Head of caudate nucleus (tissue), 42 donors: Measurements from ENCODE around the gene SRSF12.
A peak's percentile ranks its signal among the peaks of the same experiment; 100 is the strongest.
"Not testable (repeated sequence)": the region's sequence is repeated elsewhere in the genome, so short reads cannot be mapped to it uniquely, and the experiment has no call there.

ENCODE experiments used
- DNase-seq, 42 donors: peaks; one replicate each; pipeline versions ENCODE4 v3.0.0 to v3.0.0-alpha.2; 2020 to 2021; ENCODE audit warnings: mixed read lengths in 7 of 42
- intact Hi-C: fragments of 100-400 bp; cut with DNase I; formaldehyde crosslinking; loops from one replicate; pipeline ENCODE4 v1.15.0; 2022

The SRSF12 gene

DNA sequence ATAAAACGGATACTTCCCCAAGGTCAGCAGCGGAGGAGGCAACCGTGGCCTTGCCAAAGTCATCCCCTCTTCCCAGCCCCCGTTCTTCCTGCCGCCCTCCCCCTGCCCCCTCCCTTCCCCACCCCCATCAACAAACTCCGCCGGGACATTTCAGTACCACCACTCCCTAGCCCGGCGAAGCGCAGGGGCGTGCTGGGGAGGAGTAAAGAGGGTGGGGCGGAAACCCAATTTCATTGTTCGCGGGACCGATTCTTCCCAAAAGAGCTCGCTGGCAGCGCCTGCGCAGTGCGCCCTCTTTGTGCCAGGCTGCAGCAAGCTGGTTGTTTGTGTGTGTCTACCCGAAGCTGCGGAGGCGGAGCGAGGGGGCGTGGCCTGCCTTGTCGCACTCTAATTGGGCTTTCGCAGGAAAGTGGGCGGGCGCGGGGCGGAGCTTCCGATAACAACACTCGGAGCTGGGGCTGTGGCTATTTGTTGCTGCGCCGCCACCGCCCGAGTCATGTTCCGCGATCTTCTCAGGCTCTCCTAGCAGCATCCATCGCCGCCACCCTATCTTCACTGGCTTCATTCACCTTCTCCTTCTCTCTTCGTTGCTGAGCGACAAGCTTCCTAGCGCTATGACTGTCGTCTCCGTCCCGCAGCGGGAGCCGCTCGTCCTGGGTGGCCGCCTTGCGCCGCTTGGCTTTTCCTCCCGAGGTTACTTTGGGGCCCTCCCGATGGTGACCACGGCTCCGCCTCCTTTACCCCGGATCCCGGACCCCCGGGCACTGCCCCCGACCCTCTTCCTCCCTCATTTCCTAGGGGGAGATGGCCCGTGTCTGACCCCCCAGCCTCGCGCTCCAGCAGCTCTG lies 37.4 kb downstream of the SRSF12 start, which contains the start of gene PNRC1:
Gene PNRC1 (plus strand): TSS at position 471 of the 848 bp plus-strand sequence. CDS start 144 bp downstream, at position 615.
- intact Hi-C loops = loop anchor here (5.0 to 10.0 kb wide), 2 partner anchors 118 to 1926 kb away; partner anchors contain the start of genes RNGTT and ZNF292
- DNase-seq = peak; percentile 100

DNA sequence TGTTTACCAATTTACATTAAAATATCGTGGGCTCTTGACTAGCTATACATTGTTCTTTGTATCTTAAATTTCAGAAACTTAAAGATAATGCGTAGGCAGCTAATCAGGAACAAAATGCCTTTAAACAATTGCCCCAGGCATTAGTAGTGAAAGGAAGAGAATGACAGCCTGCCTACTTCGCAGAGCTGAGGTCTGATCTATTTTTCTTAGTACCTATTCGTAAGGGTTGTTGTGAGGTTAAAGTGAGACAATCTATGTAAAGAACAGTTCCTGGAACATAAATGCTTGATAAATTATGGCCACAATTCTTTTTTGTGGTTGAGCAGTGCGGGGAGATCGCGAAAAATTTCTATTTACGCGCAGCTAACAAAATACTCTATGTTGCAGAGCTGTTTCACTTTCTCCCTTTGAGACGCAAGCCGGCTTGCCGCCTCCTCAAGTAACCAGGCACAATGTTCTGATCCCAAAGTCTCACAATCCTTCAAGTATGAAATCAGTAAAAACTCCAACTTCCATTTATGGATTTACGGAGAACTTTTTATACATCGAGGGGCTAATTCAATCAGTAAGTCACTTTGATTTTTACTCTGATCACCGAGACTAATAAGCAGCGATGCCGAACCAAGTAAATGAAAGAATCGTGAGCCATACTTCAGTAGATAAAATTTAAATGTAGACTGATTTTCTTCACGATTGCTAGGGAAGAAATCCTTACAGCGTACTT lies 38.2 kb downstream of the SRSF12 start:
- peak in 41 of 42 donors; percentile 27 to 77 (median 56) for DNase-seq
- intact Hi-C loops = loop anchor here (5.0 to 10.0 kb wide), 2 partner anchors 117 to 1925 kb away; partner anchors contain the start of genes RNGTT and ZNF292

DNA sequence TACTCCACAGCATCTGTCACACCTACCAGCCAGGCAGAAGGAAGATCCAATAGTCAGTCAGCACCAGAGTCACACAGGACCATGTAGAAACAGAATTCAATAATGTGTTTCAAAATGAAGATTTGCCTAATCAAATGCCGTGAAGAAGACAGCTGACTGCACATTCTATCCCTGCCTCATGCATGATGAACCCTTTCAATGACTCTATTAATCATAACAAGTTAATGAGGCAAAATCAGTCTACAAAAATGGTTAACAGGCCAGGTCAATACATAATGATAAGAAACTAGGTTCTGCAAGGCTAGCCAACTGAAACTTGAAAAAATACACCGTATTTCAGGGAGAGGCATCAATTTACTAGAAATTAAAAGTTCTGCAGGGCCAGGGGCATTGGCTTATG lies 44.0 kb downstream of the SRSF12 start:
- DNase-seq = no peak
- intact Hi-C loops = no loop called here

DNA sequence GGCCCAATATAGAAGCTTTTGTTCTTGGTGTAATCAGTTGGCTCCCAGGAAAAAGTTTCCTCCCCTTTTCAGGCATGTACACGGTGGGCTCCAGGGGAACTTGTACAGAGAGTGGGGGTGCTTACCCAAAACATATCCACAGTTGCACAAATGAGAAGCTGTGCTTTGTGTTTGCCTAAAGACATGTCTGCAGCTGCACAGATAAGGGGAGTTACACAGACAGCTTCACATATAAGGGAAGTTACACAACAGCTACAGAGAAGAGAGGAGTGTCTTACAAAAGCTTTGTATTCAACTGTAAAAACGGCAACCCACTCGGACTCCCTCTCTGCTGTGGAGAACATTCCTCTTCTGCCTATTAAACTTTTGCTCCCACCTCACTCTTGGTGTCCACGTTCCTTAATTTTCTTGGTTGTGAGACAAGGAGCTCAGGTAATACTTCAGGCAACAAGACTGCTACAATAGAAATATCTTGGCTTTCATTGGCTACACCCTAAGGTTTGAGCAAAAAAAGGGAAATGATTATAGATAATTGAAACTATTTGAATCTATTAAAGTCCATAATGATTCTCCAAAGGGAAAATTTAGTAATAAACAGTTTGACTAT lies 44.8 kb downstream of the SRSF12 start:
- intact Hi-C loops = no loop called here
- peak in 3 of 42 donors; percentile 19 to 40 (median 29) for DNase-seq

DNA sequence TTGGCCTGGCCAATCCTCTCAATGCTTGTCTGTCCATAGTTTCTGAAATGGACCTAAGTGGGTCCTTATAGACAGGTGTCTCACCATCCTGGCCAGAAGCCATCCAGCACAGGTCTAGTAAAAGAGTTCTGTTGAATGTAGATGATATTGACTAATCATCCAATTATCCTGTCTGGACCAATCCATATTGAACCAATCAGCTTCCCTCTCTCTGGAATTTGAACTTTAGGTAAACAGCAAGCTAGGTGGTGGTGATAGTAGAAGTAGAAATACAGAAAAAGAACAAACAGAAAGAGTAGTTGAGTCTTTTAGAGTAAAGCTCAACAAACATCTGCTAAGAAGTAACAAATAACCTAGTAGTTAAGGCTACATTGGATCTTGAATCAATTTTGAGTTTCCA lies 46.8 kb downstream of the SRSF12 start:
- intact Hi-C loops = no loop called here
- DNase-seq = no peak

DNA sequence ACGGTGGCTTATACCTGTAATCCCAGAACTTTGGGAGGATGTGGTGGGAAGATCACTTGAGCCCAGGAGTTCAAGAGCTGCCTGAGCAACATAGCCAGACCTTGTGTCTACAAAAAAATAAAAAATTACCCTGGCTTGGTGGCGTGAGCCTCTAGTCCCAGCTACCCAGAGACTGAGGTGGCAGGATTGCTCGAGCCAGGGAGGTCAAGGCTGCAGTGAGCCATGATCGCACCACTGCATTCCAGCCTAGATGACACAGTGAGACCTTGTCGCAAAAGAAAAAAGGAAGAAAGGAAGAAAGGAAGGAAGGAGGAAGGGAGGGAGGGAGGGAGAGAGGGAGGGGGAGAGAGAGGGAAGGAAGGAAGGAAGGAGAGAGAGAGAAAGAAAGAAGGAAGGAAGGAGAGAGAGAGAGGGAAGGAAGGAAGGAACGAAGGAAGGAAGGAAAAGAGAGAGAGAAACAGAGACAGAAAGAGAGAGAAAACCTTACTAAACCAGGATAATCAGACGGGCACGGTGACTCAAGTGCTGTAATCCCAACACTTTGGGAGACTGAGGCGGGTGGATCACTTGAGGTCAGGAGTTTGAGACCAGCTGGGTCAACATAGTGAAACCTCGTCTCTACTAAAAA lies 48.2 kb downstream of the SRSF12 start:
- intact Hi-C loops = no loop called here
- no peak for DNase-seq

DNA sequence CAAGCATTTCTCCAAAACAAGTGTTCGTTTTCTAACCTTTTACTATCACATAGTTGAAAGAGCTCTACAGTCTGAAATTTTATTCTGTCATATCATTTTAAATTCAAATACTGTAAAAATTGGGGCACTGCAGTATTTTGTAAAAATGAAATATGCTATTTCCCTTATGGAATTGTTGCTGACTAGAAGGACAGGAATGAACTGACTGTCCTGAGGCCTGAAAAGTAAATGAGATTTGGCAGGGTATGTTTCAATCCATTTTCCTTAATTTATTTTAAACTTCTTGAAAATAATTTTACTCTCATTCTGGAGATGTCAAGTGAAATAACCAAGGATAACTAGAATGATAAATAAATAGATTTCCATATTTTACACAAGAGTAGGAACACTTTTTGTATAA lies 49.2 kb downstream of the SRSF12 start:
- DNase-seq = no peak
- intact Hi-C loops = no loop called here

DNA sequence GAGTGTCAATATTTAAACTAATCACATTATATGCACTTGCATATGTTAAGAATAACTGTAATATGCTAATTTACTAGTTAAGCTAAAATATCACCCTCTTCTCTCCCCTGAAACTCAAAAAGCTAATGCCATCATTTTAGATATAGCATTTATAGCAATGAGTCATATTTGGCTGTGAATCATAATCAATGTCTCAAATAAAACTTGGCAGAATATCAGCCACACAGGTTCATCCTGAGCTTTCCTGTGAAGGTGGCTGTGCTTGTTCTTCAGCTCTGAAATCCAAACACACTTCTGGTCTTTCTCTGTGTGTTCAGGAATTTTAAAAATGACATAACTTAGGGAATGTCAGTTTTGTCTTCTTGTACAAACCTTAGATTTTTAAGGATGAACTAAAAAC lies 50.1 kb downstream of the SRSF12 start:
- peak in 3 of 42 donors; percentile 26 to 61 (median 52) for DNase-seq
- intact Hi-C loops = no loop called here

DNA sequence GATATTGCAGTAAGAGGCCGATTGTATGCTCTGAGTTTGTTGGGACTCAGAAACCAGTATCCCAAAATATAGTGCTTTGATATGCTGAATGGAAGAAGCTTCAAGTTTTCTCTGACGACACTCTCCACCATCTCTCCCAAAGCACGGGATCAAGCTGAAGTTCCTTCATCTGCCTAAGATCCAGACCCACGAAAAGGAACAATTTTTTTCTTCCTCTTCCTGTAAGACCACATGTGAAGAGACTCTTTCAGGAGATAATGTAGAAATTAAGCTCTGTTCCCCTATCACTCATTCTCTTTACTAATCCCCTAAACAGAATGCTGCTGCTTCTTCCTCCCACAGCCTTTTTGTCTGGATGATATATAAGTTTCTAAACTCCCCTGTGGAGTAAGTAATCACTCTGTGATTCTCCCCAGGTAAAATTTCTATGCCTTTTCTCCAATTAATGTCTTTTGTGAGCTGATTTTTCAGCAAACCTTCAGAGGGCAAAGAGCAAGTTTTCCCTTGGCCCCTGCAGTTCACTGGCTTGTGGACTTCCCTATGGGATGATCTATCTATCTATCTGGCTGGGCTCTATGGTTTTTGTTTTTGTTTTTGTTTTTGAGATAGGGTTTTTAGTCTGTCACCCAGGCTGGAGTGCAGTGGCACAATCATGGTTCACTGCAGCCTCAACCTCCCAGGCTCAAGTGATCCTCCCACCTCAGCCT lies 50.8 kb downstream of the SRSF12 start:
- no peak for DNase-seq
- intact Hi-C loops = no loop called here

DNA sequence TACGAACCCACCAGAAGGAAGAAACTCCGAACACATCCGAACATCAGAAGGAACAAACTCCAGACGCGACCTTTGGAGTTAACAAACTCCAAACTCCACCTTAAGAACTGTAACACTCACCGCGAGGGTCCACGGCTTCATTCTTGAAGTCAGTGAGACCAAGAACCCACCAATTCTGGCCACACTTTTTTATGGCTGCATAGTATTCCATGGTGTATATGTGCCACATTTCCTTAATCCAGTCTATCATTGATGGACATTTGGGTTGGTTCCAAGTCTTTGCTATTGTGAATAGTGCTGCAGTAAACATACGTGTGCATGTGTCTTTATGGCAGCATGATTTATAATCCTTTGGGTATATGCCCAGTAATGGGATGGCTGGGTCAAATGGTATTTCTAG lies 51.8 kb downstream of the SRSF12 start:
- DNase-seq, intact Hi-C loops: not testable (repeated sequence)

DNA sequence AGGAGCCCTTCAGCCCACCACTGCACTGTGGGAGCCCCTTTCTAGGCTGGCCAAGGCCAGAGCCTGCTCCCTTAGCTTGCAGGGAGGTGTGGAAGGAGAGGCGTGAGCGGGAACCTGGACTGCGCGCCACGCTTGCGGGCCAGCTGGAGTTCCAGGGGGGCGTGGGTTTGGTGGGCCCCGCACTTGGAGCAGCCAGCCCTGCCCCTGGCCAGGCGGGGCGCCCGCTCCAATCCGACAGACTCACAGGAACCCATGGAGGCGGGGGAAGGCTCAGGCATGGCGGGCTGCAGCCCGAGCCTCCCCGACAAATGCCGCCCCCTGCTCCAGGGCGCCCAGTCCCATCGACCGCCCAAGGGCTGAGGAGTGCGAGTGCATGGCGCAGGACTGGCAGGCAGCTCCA lies 52.9 kb downstream of the SRSF12 start:
- DNase-seq, intact Hi-C loops: not testable (repeated sequence)

DNA sequence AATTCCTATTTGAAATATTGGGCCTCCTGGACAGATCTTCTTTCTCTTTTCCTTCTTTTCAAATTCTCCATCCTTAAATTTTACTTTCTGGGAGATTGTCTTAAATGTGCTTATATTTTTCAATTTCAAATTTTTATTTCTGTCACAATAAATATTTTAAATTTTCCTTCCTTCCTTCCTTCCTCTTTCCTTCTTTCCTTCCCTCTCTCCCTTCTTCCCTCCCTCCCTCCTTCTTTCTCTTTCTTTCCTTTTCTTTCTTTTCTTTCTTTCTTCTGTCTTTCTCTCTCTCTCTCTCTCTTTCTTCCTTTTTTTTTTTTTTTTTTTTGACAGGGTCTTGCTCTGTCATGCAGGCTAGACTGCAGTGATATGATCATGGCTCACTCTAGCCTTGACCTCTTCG lies 54.0 kb downstream of the SRSF12 start:
- intact Hi-C loops = no loop called here
- DNase-seq = no peak

DNA sequence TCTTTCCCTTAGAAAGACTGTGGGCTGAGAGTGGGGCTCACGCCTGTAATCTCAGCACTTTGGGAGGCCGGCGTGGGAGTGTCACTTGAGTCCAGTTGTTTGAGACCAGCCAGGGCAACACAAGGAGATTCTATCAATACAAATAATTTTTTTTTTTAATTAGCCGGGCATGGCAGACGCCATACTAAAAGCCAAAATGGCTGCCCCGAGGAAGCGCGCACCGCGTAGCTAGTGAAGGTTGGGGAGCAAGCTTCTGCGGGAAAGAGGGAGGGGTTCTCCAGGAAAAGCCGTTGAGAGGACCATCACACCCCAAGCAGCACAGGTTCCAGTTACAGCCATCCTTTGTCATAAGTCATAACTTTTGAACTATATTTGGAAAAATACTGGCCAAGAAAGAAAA lies 58.6 kb downstream of the SRSF12 start:
- intact Hi-C loops = no loop called here
- peak in 1 of 42 donors; percentile 35 for DNase-seq

DNA sequence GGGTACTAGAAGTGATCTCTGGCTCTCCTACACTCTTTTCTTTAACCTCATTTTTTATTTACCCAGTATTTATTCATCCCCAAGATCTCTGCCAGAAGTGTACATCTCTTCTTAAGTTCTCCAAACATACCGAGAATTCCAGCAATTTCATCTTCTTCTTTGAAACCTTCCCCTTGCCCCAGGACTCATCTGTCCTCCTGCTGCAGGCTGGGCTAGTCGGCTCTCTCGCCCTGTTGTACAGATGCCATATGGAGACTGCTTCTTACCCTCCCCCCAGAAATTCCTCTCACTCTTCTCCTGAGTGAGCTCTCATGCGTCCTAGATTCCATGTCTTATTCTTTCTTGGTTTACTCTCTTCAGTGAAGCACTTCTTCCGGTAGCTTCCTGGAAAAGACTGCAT lies 59.2 kb downstream of the SRSF12 start:
- intact Hi-C loops = no loop called here
- DNase-seq = peak in 1 of 42 donors; percentile 31

DNA sequence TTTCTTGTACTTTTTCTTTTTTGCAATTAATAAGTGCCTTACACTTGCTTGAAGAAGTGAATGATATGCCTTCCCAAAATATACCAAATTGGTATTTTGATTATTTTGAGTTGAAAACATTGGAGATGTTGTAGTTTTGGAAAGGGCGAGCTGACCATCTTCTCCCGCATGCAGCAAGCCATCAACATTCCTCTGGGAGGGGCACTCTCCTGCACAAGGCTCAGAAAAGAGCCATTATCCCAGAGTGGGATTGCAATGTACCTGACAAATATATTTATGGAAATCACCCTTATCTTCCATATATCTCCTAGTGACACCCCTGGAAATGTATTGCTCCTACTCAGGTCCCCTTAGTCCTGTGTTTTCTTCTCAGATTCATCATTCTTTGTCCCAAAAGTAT lies 60.1 kb downstream of the SRSF12 start:
- intact Hi-C loops = no loop called here
- peak in 1 of 42 donors; percentile 20 for DNase-seq

DNA sequence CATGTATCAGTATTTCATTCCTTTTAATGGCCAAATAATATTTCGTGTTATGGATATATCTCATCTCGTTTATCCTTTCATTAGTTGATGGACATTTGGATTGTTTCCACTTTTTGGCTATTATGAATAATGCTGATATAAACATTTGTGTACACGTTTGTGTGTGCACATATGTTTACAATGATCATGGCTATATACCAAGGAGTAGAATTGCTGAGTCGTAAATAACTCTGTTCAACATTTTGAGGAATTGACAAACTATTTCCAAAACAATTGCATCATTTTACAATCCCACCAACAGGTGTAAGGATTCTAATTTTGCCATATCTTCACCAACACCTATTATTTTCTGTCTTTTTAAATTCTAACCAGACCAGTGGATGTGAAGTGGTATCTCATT lies 63.7 kb downstream of the SRSF12 start:
- no peak for DNase-seq
- intact Hi-C loops = no loop called here

DNA sequence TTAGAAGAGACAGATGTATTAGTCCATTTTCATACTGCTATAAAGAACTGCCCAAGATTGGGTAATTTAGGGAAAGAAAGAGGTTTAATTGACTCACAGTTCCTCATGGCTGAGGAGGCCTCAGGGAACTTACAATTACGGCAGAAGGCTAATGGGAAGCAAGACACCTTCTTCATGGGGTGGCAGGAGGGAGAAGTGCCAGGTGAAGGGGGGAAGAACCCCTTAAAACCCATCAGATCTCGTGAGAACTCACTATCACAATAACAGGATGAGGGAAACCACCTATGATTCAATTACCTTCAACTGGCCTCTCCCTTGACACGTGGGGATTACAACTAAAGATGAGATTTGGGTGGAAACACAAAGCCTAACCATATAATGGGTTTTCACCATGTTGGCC lies 66.2 kb downstream of the SRSF12 start:
- intact Hi-C loops = no loop called here
- peak in 1 of 42 donors; percentile 17 for DNase-seq

DNA sequence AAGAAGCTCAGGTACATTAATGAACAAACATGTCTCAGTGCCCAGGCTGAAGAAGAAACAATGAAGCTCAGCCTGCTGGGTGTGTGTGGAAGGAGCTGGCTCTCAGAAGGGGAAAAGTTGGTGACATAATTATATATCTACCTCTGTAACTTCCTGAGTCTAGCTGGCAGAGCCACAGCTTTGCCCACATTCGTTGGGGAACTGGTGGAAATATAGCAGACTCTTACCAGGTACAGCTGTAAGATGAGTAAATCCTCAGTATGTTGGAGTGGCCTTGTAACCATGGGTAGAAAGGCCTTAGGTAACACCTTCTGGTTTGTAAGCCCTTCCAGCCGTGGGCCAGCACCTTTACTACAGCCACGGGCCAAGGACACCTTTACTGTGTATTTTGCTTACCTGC lies 67.2 kb downstream of the SRSF12 start:
- intact Hi-C loops = no loop called here

DNA sequence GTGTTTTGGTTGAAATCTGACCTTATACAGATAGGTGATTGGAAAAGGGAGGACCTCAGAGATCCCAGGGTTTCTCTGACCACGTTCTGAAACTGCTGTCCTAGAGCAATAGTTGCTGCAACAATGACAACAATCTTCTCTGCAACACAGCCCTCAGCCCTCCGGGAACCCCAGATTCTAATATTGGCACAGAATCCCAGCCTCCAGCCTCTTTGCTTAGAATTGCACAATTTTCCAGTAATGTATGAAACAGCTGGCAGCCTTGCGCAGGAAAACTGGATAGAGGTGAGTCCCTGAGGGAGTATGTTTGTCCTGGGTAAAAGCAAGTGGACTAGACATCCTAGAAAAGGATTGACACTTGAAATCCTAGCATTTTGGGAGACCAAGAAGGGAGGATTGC lies 67.7 kb downstream of the SRSF12 start:
- peak in 1 of 42 donors; percentile 17 for DNase-seq
- intact Hi-C loops = no loop called here

More for the DNA sequence above, 67.2 kb downstream of the SRSF12 start:
- no peak for DNase-seq
